Nephron progenitor cell (in vitro differentiated cells): ENCODE results near the gene THSD4.

Experiments
- DNase-seq: peaks from one replicate; pipeline ENCODE4 v3.0.0; 2021
- H3K27ac Mint-ChIP-seq: 2 replicates; pipeline ENCODE4 v1.8.0; 2021; ENCODE audit warnings: mild to moderate bottlenecking, moderate library complexity, mixed read lengths
- H3K27me3 Mint-ChIP-seq: 2 replicates; pipeline ENCODE4 v1.8.0; 2021; ENCODE audit warnings: mild to moderate bottlenecking, low read depth, mixed read lengths; ENCODE audit not compliant: poor library complexity
- H3K36me3 Mint-ChIP-seq: 2 replicates; pipeline ENCODE4 v1.8.0; 2021; ENCODE audit warnings: low read depth, mixed read lengths
- H3K4me1 Mint-ChIP-seq: 2 replicates; pipeline ENCODE4 v1.8.0; 2021; ENCODE audit warnings: mixed read lengths
- H3K4me3 Mint-ChIP-seq: 2 replicates; pipeline ENCODE4 v1.8.0; 2021; ENCODE audit warnings: mild to moderate bottlenecking, moderate library complexity, mixed read lengths
- H3K9me3 Mint-ChIP-seq: 2 replicates; pipeline ENCODE4 v1.8.0; 2021; ENCODE audit warnings: mild to moderate bottlenecking, moderate library complexity, mixed read lengths
- TF ChIP-seq, protein P1 (sequence below): fragments of 200-600 bp; sonication (generic); IDR thresholded peaks from 2 replicates; pipeline ENCODE4 v1.5.0; 2021; ENCODE audit warnings: antibody characterized with exemption

The THSD4 gene

GRCh38 chr15:71291723-71292122 lies 176.5 kb downstream of the THSD4 start:
- Mint-ChIP-seq H3K4me3 (no peak overlapping the region), H3K4me1 (peaks cover 14% of the 10 kb centered on the region), H3K9me3 (peaks cover 19% of the 10 kb centered on the region), H3K27ac (no peak overlapping the region), H3K27me3 (no peaks in the 10 kb centered on the region), H3K36me3 (peaks cover 19% of the 10 kb centered on the region)
- TF ChIP-seq, protein P1, sequence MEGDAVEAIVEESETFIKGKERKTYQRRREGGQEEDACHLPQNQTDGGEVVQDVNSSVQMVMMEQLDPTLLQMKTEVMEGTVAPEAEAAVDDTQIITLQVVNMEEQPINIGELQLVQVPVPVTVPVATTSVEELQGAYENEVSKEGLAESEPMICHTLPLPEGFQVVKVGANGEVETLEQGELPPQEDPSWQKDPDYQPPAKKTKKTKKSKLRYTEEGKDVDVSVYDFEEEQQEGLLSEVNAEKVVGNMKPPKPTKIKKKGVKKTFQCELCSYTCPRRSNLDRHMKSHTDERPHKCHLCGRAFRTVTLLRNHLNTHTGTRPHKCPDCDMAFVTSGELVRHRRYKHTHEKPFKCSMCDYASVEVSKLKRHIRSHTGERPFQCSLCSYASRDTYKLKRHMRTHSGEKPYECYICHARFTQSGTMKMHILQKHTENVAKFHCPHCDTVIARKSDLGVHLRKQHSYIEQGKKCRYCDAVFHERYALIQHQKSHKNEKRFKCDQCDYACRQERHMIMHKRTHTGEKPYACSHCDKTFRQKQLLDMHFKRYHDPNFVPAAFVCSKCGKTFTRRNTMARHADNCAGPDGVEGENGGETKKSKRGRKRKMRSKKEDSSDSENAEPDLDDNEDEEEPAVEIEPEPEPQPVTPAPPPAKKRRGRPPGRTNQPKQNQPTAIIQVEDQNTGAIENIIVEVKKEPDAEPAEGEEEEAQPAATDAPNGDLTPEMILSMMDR, result no peak
- no peak for DNase-seq

DNA sequence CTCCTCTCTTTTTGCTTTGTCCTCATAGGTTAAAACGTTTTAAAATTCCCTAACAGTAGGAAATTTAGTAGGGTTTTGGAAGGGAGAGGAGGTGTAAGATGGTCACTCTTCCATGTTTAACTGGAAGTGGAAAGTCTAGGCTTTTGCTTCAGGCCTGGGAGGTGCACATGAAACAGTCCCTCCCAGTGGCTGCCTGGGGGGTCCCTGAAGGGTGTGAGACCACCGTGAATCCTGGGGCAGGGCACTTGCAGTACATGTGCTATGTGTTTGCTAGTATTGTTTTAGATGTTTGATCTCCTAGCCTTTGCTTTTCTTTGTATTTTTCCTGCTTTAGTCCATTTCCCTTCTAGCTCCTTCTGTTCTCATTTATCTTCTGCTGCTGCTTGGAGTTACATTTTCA lies 178.5 kb downstream of the THSD4 start:
- TF ChIP-seq, protein P1, result no peak
- H3K4me1 Mint-ChIP-seq, result peaks cover 14% of the 10 kb centered on the region
- H3K27me3 Mint-ChIP-seq, result peaks cover 1% of the 10 kb centered on the region
- no peak overlapping the region for H3K4me3 Mint-ChIP-seq
- peaks cover 19% of the 10 kb centered on the region for H3K9me3 Mint-ChIP-seq
- H3K27ac Mint-ChIP-seq, result no peak overlapping the region
- peaks cover 19% of the 10 kb centered on the region for H3K36me3 Mint-ChIP-seq
- no peak for DNase-seq

- peaks cover 19% of the 10 kb centered on the region for H3K9me3 Mint-ChIP-seq
- H3K4me1 Mint-ChIP-seq, result peaks cover 14% of the 10 kb centered on the region
- H3K4me3 Mint-ChIP-seq, result no peak overlapping the region
- H3K27me3 Mint-ChIP-seq, result peaks cover 5% of the 10 kb centered on the region
- H3K36me3 Mint-ChIP-seq, result peaks cover 19% of the 10 kb centered on the region
- DNase-seq, result no peak
- TF ChIP-seq, protein P1, result no peak
- no peak overlapping the region for H3K27ac Mint-ChIP-seq
Measured at GRCh38 chr15:71294251-71294910, 179.1 kb downstream of the THSD4 start.

GRCh38 chr15:71294911-71295602 lies 179.8 kb downstream of the THSD4 start:
- Mint-ChIP-seq H3K4me1 (peaks cover 14% of the 10 kb centered on the region), H3K27me3 (peaks cover 5% of the 10 kb centered on the region), H3K9me3 (peaks cover 19% of the 10 kb centered on the region), H3K27ac (no peak overlapping the region), H3K4me3 (no peak overlapping the region), H3K36me3 (peaks cover 19% of the 10 kb centered on the region)
- DNase-seq, result no peak
- TF ChIP-seq, protein P1, result no peak

DNA sequence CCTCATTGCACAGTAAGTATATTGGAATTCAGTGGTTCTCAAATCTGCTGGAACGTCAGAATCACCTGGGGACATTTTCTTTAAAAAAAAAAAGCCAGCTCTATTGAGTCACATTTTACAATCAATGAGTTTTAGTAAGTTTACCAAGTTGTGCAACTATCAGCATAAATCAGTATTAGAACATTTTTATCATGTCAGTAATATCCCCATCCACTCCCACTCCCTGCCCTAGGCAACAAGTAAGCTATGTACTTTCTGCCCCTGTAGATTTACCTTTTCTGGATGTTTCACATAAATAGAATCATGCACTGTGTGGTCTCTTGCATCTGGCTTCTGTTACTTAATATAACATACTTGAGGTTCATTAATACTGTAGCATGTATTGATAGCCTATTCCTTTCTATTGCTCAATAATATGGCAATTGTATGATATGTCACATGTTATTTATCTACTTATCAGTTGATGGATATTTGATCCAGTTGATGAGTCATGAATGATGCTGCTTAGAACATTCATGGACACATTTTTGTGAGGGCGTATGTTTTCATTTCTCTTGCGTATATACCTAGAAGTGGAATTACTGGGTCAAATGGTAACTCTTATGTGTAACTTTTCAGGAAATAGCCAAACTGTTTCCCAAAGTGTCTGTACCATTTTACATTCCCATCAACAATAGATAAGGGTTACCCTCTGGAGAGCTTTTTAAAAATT lies 180.5 kb downstream of the THSD4 start:
- Mint-ChIP-seq H3K9me3 (peaks cover 19% of the 10 kb centered on the region), H3K36me3 (peaks cover 19% of the 10 kb centered on the region), H3K27ac (no peak overlapping the region), H3K4me3 (no peak overlapping the region), H3K27me3 (peaks cover 5% of the 10 kb centered on the region), H3K4me1 (peaks cover 14% of the 10 kb centered on the region)
- DNase-seq, result no peak
- TF ChIP-seq, protein P1, result no peak
